HL-60 (cell line): Measurements from ENCODE around the gene IL25.

Experiments
- DNase-seq, 2 experiments: peaks; one replicate each; pipeline ENCODE4 v3.0.0-alpha.2; 2010 to 2020; ENCODE audit warnings: low read depth in 1 of 2, low spot score in 1 of 2
- H3K27ac ChIP-seq: fragments of 250-450 bp; sonication (Bioruptor Pico); replicated peaks from 2 replicates; pipeline ENCODE4 v1.5.1; 2020; ENCODE audit warnings: mild to moderate bottlenecking, moderate library complexity
- H3K27me3 ChIP-seq: fragments of 250-450 bp; sonication (Bioruptor Pico); 2 replicates; pipeline ENCODE4 v1.5.1; 2021; ENCODE audit warnings: mild to moderate bottlenecking, moderate library complexity; ENCODE audit not compliant: insufficient read depth, poor library complexity, severe bottlenecking
- H3K4me3 ChIP-seq: replicated peaks from 2 replicates; pipeline ENCODE4 v1.5.1; 2011; ENCODE audit warnings: mild to moderate bottlenecking, control low read depth, low read length; ENCODE audit not compliant: insufficient read depth
- CTCF ChIP-seq: IDR thresholded peaks from one replicate; pipeline ENCODE4 v1.5.1; 2011; ENCODE audit warnings: low read length, control low read depth, inconsistent platforms; ENCODE audit not compliant: insufficient read depth
- GABPA ChIP-seq: IDR thresholded peaks from 2 replicates; pipeline ENCODE4 v1.6.1; 2012; ENCODE audit warnings: low read depth
- POLR2AphosphoS5 ChIP-seq: IDR thresholded peaks from 2 replicates; pipeline ENCODE4 v1.6.1; 2012; ENCODE audit warnings: low read depth
- REST ChIP-seq: IDR thresholded peaks from 2 replicates; pipeline ENCODE4 v1.6.1; 2012; ENCODE audit warnings: low read depth; ENCODE audit not compliant: insufficient replicate concordance
- SPI1 ChIP-seq: IDR thresholded peaks from 2 replicates; pipeline ENCODE4 v1.6.1; 2012; ENCODE audit warnings: low read depth, mild to moderate bottlenecking, borderline replicate concordance

The IL25 gene

DNA sequence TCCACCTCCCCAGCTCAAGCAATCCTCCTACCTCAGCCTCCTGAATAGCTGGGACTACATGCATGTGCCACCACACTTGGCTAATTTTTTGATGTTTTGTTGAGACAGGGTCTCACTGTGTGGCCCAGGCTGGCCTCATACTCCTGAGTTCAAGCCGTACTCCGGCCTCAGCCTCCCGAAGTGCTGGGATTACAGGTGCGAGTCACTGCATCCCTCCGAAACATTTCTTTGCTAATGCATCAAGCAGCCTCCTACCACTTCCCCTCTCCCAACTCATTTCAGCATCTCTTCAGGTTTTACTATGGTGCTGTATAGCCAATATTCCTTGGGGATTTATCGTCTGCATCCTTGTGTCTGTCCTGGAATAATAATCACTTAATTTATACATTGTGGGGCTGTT lies 17.6 kb upstream of the IL25 start:
- no peak overlapping the region for H3K4me3 ChIP-seq
- peaks cover 46% of the 10 kb centered on the region for H3K27me3 ChIP-seq
- H3K27ac ChIP-seq = no peak overlapping the region
- no peak for TF ChIP-seq SPI1
- TF ChIP-seq POLR2AphosphoS5 = no peak
- no peak for TF ChIP-seq GABPA
- no peak for TF ChIP-seq REST
- no peak for TF ChIP-seq CTCF
- no peak for DNase-seq

DNA sequence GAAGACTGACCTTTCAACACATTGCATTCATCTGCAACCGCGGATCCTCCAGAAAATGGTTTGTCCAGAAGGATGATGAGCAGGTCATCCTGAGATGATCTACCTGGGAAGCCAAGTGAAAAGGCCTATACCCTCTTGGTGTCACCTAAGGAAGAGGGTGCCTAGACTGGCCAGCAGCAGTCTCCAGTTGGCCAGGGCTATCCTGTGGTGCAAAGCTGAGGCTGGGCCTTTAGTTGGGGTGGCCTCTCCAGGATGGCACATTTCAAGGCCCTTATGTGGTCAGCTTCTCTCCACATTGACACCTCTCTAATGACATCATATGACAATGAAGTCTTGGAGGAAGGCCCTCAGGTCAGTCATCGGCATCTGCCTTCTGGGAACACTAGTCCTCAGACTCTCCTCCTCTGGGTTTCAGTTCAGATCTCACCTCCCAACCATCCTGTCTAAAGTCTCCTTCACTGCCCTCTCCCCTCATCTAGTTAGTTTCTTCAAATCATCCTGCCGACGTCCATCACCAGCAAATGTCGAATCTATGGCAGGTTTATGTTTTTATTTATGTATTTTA lies 16.7 kb upstream of the IL25 start:
- no peak overlapping the region for H3K27ac ChIP-seq
- DNase-seq = no peak
- H3K27me3 ChIP-seq = peaks cover 44% of the 10 kb centered on the region
- TF ChIP-seq POLR2AphosphoS5 (no peak), GABPA (no peak), CTCF (no peak), REST (no peak), SPI1 (no peak)
- H3K4me3 ChIP-seq = no peak overlapping the region

- no peak for DNase-seq
- H3K4me3 ChIP-seq = no peak overlapping the region
- H3K27me3 ChIP-seq = peaks cover 37% of the 10 kb centered on the region
- H3K27ac ChIP-seq = no peak overlapping the region
- no peak for TF ChIP-seq CTCF
- TF ChIP-seq GABPA = no peak
- no peak for TF ChIP-seq REST
- no peak for TF ChIP-seq SPI1
- TF ChIP-seq POLR2AphosphoS5 = no peak
Observed at GRCh38 chr14:23356662-23357061, 15.9 kb upstream of the IL25 start.
